Thyroid gland (tissue), 4 donors: Measurements from ENCODE around the gene PPP2R5B.

Experiments
- CTCF ChIP-seq, 6 experiments: fragments of 200-600 bp in 3 of 6; fragments of 450-650 bp in 3 of 6; sonication (generic) in 3 of 6; IDR thresholded peaks; one replicate each; pipeline ENCODE4 v1.5.1; 2016 to 2019; ENCODE audit warnings: antibody characterized with exemption in 6 of 6, mild to moderate bottlenecking in 2 of 6, inconsistent platforms in 1 of 6, moderate library complexity in 1 of 6
- POLR2A ChIP-seq, 2 donors: fragments of 450-650 bp; IDR thresholded peaks; one replicate each; pipeline ENCODE4 v1.6.1; 2017; ENCODE audit warnings: antibody characterized with exemption in 2 of 2, mild to moderate bottlenecking in 2 of 2, moderate library complexity in 1 of 2

DNA sequence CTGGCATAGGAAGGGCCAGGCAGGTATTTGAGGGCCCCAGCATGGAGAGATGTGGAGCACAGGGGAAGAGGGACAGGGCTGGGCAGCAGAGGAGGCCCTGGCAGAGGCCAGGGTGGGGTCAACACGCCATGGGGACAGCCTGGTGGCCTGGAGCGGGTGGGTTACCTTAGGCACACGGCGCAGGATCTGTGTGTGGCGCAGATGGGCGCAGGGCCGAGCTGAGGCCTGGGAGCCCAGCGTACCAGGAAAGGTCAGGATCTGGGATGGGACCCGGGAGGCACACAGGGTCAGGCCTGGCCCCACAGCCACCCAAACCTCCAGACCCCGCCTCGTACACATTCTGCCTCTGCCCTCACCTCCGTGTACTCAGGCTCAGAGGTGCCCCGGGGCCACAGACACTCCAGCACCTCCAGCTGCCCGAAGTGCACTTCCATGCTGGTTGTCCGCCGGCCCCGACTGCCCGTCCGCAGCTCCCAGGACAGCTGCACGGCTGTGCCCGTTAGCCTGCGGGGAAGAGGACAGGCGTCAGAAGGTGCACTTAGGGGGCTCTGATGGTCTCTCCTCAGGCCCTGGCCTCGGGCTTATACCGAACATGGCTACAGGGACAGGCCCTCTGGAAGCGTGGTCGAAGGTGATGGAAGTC, 13.9 kb upstream of the PPP2R5B start:
- TF ChIP-seq CTCF (IDR thresholded peaks at IDR 0.05) (no peak), POLR2A (IDR thresholded peaks at IDR 0.05) (no peak)
